Liver (tissue), 8 donors: ENCODE results near the gene SORL1-AS1.
A peak's percentile ranks its signal among the peaks of the same experiment; 100 is the strongest.

ENCODE experiments used
- DNase-seq: peaks from one replicate; pipeline ENCODE4 v3.0.0-alpha.2; 2017; ENCODE audit warnings: low spot score
- H3K27ac ChIP-seq, 2 donors: one replicate each; pipeline ENCODE4 v1.7.0; 2013; ENCODE audit warnings: inconsistent platforms in 2 of 2, low read length in 2 of 2, control low read depth in 1 of 2, low read depth in 1 of 2, mild to moderate bottlenecking in 1 of 2
- H3K27me3 ChIP-seq, 4 donors: one replicate each; pipeline versions ENCODE4 v1.6.1 to v1.7.0; 2013; ENCODE audit warnings: low read length in 3 of 4, inconsistent platforms in 1 of 4, mild to moderate bottlenecking in 1 of 4, moderate library complexity in 1 of 4; ENCODE audit not compliant: control insufficient read depth in 4 of 4, insufficient read depth in 4 of 4
- H3K36me3 ChIP-seq, 4 donors: one replicate each; pipeline versions ENCODE4 v1.6.1 to v1.7.0; 2013; ENCODE audit warnings: low read length in 3 of 4, mild to moderate bottlenecking in 3 of 4, low read depth in 1 of 4, moderate library complexity in 1 of 4; ENCODE audit not compliant: control insufficient read depth in 4 of 4, insufficient read depth in 3 of 4
- H3K4me1 ChIP-seq, 4 donors: one replicate each; pipeline versions ENCODE4 v1.6.1 to v1.7.0; 2013; ENCODE audit warnings: low read length in 3 of 4, mild to moderate bottlenecking in 3 of 4, moderate library complexity in 1 of 4; ENCODE audit not compliant: control insufficient read depth in 4 of 4, insufficient read depth in 4 of 4
- H3K4me3 ChIP-seq, 3 donors: one replicate each; pipeline versions ENCODE4 v1.6.1 to v1.7.0; 2013; ENCODE audit warnings: low read length in 3 of 3, control low read depth in 1 of 3, low read depth in 1 of 3, mild to moderate bottlenecking in 1 of 3
- H3K9ac ChIP-seq, 2 donors: one replicate each; pipeline ENCODE4 v1.7.0; 2013; ENCODE audit warnings: low read length in 2 of 2, mild to moderate bottlenecking in 2 of 2, moderate library complexity in 2 of 2, control low read depth in 1 of 2, low read depth in 1 of 2
- H3K9me3 ChIP-seq, 4 donors: one replicate each; pipeline versions ENCODE4 v1.6.1 to v1.7.0; 2013; ENCODE audit warnings: low read length in 3 of 4; ENCODE audit not compliant: control insufficient read depth in 4 of 4
- FOXA1 ChIP-seq: IDR thresholded peaks from 2 replicates; pipeline ENCODE4 v1.6.1; 2016; ENCODE audit warnings: antibody characterized with exemption
- FOXA2 ChIP-seq: IDR thresholded peaks from 2 replicates; pipeline ENCODE4 v1.6.1; 2016; ENCODE audit warnings: antibody characterized with exemption
- GABPA ChIP-seq, 2 donors: IDR thresholded peaks in 1 of 2; conservative IDR thresholded peaks in 1 of 2; 2 replicates each; pipeline ENCODE4 v1.6.1; 2016; ENCODE audit warnings: antibody characterized with exemption in 2 of 2, mild to moderate bottlenecking in 1 of 2, moderate library complexity in 1 of 2
- HNF4A ChIP-seq, 2 donors: conservative IDR thresholded peaks; 2 replicates each; pipeline ENCODE4 v1.6.1; 2016; ENCODE audit warnings: antibody characterized with exemption in 2 of 2, mild to moderate bottlenecking in 2 of 2
- JUND ChIP-seq, 2 donors: IDR thresholded peaks; 2 replicates each; pipeline ENCODE4 v1.6.1; 2016; ENCODE audit warnings: antibody characterized with exemption in 2 of 2
- NR2F2 ChIP-seq: IDR thresholded peaks from 2 replicates; pipeline ENCODE4 v1.6.1; 2016; ENCODE audit warnings: antibody characterized with exemption
- RAD21 ChIP-seq, 2 donors: IDR thresholded peaks; 2 replicates each; pipeline ENCODE4 v1.6.1; 2016; ENCODE audit warnings: antibody characterized with exemption in 2 of 2, mild to moderate bottlenecking in 2 of 2
- RXRA ChIP-seq, 2 donors: IDR thresholded peaks; 2 replicates each; pipeline ENCODE4 v1.6.1; 2017 to 2018; ENCODE audit warnings: antibody characterized with exemption in 2 of 2, mild to moderate bottlenecking in 1 of 2
- SP1 ChIP-seq: IDR thresholded peaks from 2 replicates; pipeline ENCODE4 v1.6.1; 2018; ENCODE audit warnings: antibody characterized with exemption, mild to moderate bottlenecking
- TAF1 ChIP-seq: conservative IDR thresholded peaks from 2 replicates; pipeline ENCODE4 v1.6.1; 2016; ENCODE audit warnings: antibody characterized with exemption, mild to moderate bottlenecking
- WGBS: extraction: QIAGEN DNeasy Blood & Tissue Kit; methylation state at CpG from one replicate; pipeline ENCODE4 v1.1.7; 2013; 5-methylcytosine and 5-hydroxymethylcytosine counted together
- TF ChIP-seq, protein P1 (sequence below): IDR thresholded peaks from 2 replicates; pipeline ENCODE4 v1.6.1; 2016; ENCODE audit warnings: antibody characterized with exemption
- TF ChIP-seq, protein P2 (sequence below): IDR thresholded peaks from 2 replicates; pipeline ENCODE4 v1.6.1; 2016; ENCODE audit warnings: antibody characterized with exemption
- TF ChIP-seq, protein P3 (sequence below): fragments of 150-350 bp; IDR thresholded peaks from 2 replicates; pipeline ENCODE4 v1.5.1; 2017; ENCODE audit warnings: improper control_type of control experiment, low read depth, low read length; ENCODE audit not compliant: missing input control
- TF ChIP-seq, protein P4 (sequence below): IDR thresholded peaks from 2 replicates; pipeline ENCODE4 v1.6.1; 2016; ENCODE audit warnings: antibody characterized with exemption, mild to moderate bottlenecking
- TF ChIP-seq, protein P5 (sequence below): IDR thresholded peaks from 2 replicates; pipeline ENCODE4 v1.6.1; 2016; ENCODE audit warnings: antibody characterized with exemption
- donor health status: healthy.
- donor health status: healthy.
- donor health status: healthy.
- donor health status: healthy.
- donor health status: healthy.

SORL1-AS1 gene

DNA sequence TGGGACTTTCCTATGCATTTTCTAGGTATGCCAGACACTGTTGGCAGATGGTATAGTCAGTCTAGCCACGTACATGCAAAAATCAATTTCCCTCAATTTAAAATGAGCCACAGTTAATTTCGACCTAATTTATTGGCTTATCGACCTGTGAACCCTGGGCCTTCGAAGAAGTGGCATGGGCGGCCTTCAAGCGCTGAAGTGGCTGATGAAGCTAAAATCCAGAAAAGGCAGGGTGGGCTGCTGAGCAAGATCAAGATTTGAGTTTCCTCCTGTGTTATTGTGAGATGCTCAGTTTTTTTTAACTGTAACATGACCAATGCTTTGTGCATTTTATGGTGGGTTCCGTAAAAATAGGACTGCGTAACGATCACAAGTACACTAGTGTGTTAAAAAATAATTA, 5.8 kb upstream of the SORL1-AS1 start:
- WGBS = 81% methylated on average over 9 of the region's 9 CpGs
- Histone ChIP-seq H3K4me1 (peaks cover 14 to 70% (median 27%) of the 10 kb centered on the region in 4 donors), H3K27ac (peak overlapping the region; percentile 88 to 95), H3K9me3 (no peaks in the 10 kb centered on the region), H3K36me3 (no peaks in the 10 kb centered on the region), H3K4me3 (no peak overlapping the region), H3K9ac (no peak overlapping the region), H3K27me3 (no peaks in the 10 kb centered on the region)
- TF ChIP-seq GABPA (IDR thresholded peaks at IDR 0.05 in 1 of 2, conservative IDR thresholded peaks at IDR 0.05 in 1 of 2) (no peak), FOXA2 (no peak), JUND (IDR thresholded peaks at IDR 0.05) (no peak), RAD21 (IDR thresholded peaks at IDR 0.05) (no peak), TAF1 (no peak), NR2F2 (no peak), SP1 (no peak), FOXA1 (no peak), RXRA (IDR thresholded peaks at IDR 0.05) (no peak)
- TF ChIP-seq, protein P1, sequence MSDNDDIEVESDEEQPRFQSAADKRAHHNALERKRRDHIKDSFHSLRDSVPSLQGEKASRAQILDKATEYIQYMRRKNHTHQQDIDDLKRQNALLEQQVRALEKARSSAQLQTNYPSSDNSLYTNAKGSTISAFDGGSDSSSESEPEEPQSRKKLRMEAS = no peak
- TF ChIP-seq, protein P2, sequence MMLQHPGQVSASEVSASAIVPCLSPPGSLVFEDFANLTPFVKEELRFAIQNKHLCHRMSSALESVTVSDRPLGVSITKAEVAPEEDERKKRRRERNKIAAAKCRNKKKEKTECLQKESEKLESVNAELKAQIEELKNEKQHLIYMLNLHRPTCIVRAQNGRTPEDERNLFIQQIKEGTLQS = no peak
- TF ChIP-seq, protein P3, sequence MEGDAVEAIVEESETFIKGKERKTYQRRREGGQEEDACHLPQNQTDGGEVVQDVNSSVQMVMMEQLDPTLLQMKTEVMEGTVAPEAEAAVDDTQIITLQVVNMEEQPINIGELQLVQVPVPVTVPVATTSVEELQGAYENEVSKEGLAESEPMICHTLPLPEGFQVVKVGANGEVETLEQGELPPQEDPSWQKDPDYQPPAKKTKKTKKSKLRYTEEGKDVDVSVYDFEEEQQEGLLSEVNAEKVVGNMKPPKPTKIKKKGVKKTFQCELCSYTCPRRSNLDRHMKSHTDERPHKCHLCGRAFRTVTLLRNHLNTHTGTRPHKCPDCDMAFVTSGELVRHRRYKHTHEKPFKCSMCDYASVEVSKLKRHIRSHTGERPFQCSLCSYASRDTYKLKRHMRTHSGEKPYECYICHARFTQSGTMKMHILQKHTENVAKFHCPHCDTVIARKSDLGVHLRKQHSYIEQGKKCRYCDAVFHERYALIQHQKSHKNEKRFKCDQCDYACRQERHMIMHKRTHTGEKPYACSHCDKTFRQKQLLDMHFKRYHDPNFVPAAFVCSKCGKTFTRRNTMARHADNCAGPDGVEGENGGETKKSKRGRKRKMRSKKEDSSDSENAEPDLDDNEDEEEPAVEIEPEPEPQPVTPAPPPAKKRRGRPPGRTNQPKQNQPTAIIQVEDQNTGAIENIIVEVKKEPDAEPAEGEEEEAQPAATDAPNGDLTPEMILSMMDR = no peak
- TF ChIP-seq, protein P4, sequence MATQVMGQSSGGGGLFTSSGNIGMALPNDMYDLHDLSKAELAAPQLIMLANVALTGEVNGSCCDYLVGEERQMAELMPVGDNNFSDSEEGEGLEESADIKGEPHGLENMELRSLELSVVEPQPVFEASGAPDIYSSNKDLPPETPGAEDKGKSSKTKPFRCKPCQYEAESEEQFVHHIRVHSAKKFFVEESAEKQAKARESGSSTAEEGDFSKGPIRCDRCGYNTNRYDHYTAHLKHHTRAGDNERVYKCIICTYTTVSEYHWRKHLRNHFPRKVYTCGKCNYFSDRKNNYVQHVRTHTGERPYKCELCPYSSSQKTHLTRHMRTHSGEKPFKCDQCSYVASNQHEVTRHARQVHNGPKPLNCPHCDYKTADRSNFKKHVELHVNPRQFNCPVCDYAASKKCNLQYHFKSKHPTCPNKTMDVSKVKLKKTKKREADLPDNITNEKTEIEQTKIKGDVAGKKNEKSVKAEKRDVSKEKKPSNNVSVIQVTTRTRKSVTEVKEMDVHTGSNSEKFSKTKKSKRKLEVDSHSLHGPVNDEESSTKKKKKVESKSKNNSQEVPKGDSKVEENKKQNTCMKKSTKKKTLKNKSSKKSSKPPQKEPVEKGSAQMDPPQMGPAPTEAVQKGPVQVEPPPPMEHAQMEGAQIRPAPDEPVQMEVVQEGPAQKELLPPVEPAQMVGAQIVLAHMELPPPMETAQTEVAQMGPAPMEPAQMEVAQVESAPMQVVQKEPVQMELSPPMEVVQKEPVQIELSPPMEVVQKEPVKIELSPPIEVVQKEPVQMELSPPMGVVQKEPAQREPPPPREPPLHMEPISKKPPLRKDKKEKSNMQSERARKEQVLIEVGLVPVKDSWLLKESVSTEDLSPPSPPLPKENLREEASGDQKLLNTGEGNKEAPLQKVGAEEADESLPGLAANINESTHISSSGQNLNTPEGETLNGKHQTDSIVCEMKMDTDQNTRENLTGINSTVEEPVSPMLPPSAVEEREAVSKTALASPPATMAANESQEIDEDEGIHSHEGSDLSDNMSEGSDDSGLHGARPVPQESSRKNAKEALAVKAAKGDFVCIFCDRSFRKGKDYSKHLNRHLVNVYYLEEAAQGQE = no peak
- TF ChIP-seq, protein P5, sequence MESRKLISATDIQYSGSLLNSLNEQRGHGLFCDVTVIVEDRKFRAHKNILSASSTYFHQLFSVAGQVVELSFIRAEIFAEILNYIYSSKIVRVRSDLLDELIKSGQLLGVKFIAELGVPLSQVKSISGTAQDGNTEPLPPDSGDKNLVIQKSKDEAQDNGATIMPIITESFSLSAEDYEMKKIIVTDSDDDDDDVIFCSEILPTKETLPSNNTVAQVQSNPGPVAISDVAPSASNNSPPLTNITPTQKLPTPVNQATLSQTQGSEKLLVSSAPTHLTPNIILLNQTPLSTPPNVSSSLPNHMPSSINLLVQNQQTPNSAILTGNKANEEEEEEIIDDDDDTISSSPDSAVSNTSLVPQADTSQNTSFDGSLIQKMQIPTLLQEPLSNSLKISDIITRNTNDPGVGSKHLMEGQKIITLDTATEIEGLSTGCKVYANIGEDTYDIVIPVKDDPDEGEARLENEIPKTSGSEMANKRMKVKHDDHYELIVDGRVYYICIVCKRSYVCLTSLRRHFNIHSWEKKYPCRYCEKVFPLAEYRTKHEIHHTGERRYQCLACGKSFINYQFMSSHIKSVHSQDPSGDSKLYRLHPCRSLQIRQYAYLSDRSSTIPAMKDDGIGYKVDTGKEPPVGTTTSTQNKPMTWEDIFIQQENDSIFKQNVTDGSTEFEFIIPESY = no peak
- no peak for DNase-seq

DNA sequence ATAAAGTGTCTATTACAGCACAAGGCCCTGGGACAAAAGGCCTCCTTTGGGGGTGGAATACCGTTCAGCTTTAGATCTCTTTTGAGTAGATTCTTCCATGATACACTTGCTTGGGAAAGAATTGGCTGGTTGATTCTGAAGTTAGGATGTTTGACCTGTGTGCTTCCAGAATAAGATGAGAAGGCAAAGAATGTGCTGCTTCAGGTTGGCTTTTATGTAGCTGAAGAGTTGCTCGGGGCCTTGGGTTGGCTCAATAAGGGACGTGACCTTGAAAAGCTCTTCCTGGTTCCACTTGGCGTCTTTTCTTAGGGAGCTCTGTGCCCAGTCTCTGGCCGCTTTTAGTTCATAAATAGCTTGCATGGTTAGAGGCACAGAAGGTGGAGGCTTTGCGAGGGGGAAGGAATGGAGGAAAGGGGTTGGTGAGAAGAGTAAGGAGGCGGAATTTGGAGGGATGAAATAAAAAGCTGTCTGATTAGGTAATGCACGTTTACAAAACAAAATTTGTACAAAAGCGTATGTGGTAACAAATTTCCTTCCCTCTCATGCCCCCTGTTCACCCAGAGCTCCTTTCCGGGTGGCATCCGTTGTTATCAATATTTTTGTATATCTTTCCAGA, 4.2 kb upstream of the SORL1-AS1 start:
- no peaks in the 10 kb centered on the region for H3K27me3 ChIP-seq
- peak overlapping the region; percentile 62 to 95 for H3K27ac ChIP-seq
- no peaks in the 10 kb centered on the region for H3K9me3 ChIP-seq
- 46% methylated on average over 11 of the region's 11 CpGs for WGBS
- TF ChIP-seq, protein P3 = no peak
- TF ChIP-seq, protein P4 = no peak
- TF ChIP-seq, protein P2 = no peak
- TF ChIP-seq HNF4A (conservative IDR thresholded peaks at IDR 0.05) = no peak
- TF ChIP-seq FOXA1 = no peak
- peaks cover 14 to 55% (median 23%) of the 10 kb centered on the region in 4 donors for H3K4me1 ChIP-seq
- H3K9ac ChIP-seq = no peak overlapping the region
- DNase-seq = no peak
- H3K36me3 ChIP-seq = no peaks in the 10 kb centered on the region
- H3K4me3 ChIP-seq = no peak overlapping the region
